ENCODE results near the gene LURAP1L. TPM values are rescaled to one million over a fixed set of nuclear protein-coding genes. Genes with fewer than 3 reads are reported as not detected.

Gene LURAP1L
- total and polyA plus RNA-seq, 9 of the 15 experiments (the other 6 are each of a cell fraction or from before 2014, with no cell fraction given): 0.06 to 0.28 (median 0.07) TPM; not detected in 4

- no peak for TF ChIP-seq ZNF512 (tag; IDR thresholded peaks at IDR 0.05)
- no peak for TF ChIP-seq EWSR1 (IDR thresholded peaks at IDR 0.05; ENCODE audit: borderline replicate concordance, low read depth, partially characterized antibody)
These were observed 21.8 kb downstream of the LURAP1L start (continued) for GRCh38 chr9:12796601-12797000.

GRCh38 chr9:12797037-12797436, 22.2 kb downstream of the LURAP1L start:
- Histone ChIP-seq H3K4me3 (no peak overlapping the region), H2AFZ (ENCODE audit: low read depth, low read length) (no peak overlapping the region), H3K9me1 (ENCODE audit: control insufficient read depth, insufficient read depth, low read length) (no peaks in the 10 kb centered on the region), H3K4me1 (replicated peaks in 1 of 2; ENCODE audit: control insufficient read depth in 2 of 2, insufficient read depth in 2 of 2, low read length in 2 of 2) (no peaks in the 10 kb centered on the region), H3K9me3 (replicated peaks; ENCODE audit: control insufficient read depth, insufficient read depth, low read depth, low read length) (no peaks in the 10 kb centered on the region), H3K27ac (ENCODE audit: extremely low read depth, low read depth, low read length) (no peak overlapping the region), H3K9ac (ENCODE audit: insufficient read depth in 1 of 2, low read depth in 2 of 2, low read length in 2 of 2) (no peak overlapping the region), H3K4me2 (ENCODE audit: insufficient read depth, low read length) (no peak overlapping the region), H3K36me3 (ENCODE audit: control insufficient read depth, insufficient read depth, low read length) (no peaks in the 10 kb centered on the region), H3K79me2 (ENCODE audit: control insufficient read depth, insufficient read depth, low read length) (no peaks in the 10 kb centered on the region), H3K27me3 (ENCODE audit: control insufficient read depth in 2 of 2, insufficient read depth in 2 of 2, low read length in 2 of 2) (no peaks in the 10 kb centered on the region), H4K20me1 (replicated peaks; ENCODE audit: control insufficient read depth, insufficient read depth, low read length) (no peaks in the 10 kb centered on the region)
- ATAC-seq (no peak), FAIRE-seq (no peak), DNase-seq (ENCODE audit: extremely low read depth in 1 of 4, low spot score in 3 of 4) (no peak)
- BruUV-seq (replicated peaks): no TSS peak
- in situ Hi-C loops (cut with MboI) (no loop called here), intact Hi-C loops (cut with micrococcal nuclease) (no loop called here)
- WGBS (ENCODE audit: insufficient coverage, low coverage, missing lambda C conversion rate): 0% methylated on average over 1 of the region's 1 CpG
- CTCF ChIA-PET (ENCODE audit: low intra/inter-chr PET ratio): no interaction called here
- TF ChIP-seq ZNF316 (IDR thresholded peaks at IDR 0.05) (no peak), HES1 (IDR thresholded peaks at IDR 0.05; ENCODE audit: low read depth) (no peak), CHD4 (IDR thresholded peaks at IDR 0.05; ENCODE audit: insufficient read depth, insufficient replicate concordance, low read depth, low read length, poor library complexity, severe bottlenecking) (no peak), ZNF184 (CRISPR knock-in tag; IDR thresholded peaks at IDR 0.05) (no peak), NFRKB (IDR thresholded peaks at IDR 0.05; ENCODE audit: low read depth) (no peak), SAFB (IDR thresholded peaks at IDR 0.05; ENCODE audit: borderline replicate concordance, low read depth, low read length) (no peak), CEBPZ (IDR thresholded peaks at IDR 0.05; ENCODE audit: borderline replicate concordance, low read depth, low read length) (no peak), CBFB (CRISPR knock-in tag; IDR thresholded peaks at IDR 0.05) (no peak), THRB (CRISPR knock-in tag; conservative IDR thresholded peaks at IDR 0.05) (no peak), GATA2 (CRISPR knock-in tag; IDR thresholded peaks at IDR 0.05) (no peak), IRF1 (CRISPR knock-in tag; IDR thresholded peaks at IDR 0.05; ENCODE audit: borderline replicate concordance) (no peak)
- POLR2A ChIA-PET: no interaction called here
